MM.1S (cell line): ENCODE data around the gene ODC1.

ENCODE experiments used
- DNase-seq: peaks from one replicate; pipeline ENCODE4 v3.0.0-alpha.2; 2015
- H2AFZ ChIP-seq: fragments of 300-600 bp; sonication (generic); 2 replicates; pipeline ENCODE4 v1.6.0; 2016; ENCODE audit warnings: antibody characterized with exemption, low read length
- H3F3A ChIP-seq: fragments of 300-600 bp; sonication (generic); 2 replicates; pipeline ENCODE4 v1.6.1; 2016; ENCODE audit warnings: mild to moderate bottlenecking, antibody characterized with exemption, low read length, moderate library complexity, mixed read lengths; ENCODE audit not compliant: insufficient read depth
- H3K27ac ChIP-seq: fragments of 300-600 bp; sonication (generic); 2 replicates; pipeline ENCODE4 v1.5.1; 2016; ENCODE audit warnings: mild to moderate bottlenecking, low read length
- H3K27me3 ChIP-seq: fragments of 300-600 bp; sonication (generic); replicated peaks from 2 replicates; pipeline ENCODE4 v1.6.0; 2016; ENCODE audit warnings: low read length; ENCODE audit not compliant: insufficient read depth
- H3K36me3 ChIP-seq: fragments of 300-600 bp; sonication (generic); replicated peaks from 2 replicates; pipeline ENCODE4 v1.6.1; 2016; ENCODE audit warnings: mild to moderate bottlenecking, low read length, mixed read lengths; ENCODE audit not compliant: insufficient read depth
- H3K4me1 ChIP-seq: fragments of 300-600 bp; sonication (generic); 2 replicates; pipeline ENCODE4 v1.6.1; 2016; ENCODE audit warnings: low read length, mixed read lengths
- H3K4me2 ChIP-seq: fragments of 300-600 bp; sonication (generic); 2 replicates; pipeline ENCODE4 v1.6.0; 2016; ENCODE audit warnings: low read depth, low read length
- H3K4me3 ChIP-seq: fragments of 300-600 bp; sonication (generic); 2 replicates; pipeline ENCODE4 v1.5.1; 2016; ENCODE audit warnings: low read length, mixed read lengths
- H3K79me2 ChIP-seq: fragments of 300-600 bp; sonication (generic); 2 replicates; pipeline ENCODE4 v1.6.1; 2016; ENCODE audit warnings: mixed run types, low read length, mixed read lengths
- H3K9ac ChIP-seq: fragments of 300-600 bp; sonication (generic); 2 replicates; pipeline ENCODE4 v1.6.1; 2016; ENCODE audit warnings: low read length, mixed read lengths
- H3K9me2 ChIP-seq: fragments of 300-600 bp; sonication (generic); replicated peaks from 2 replicates; pipeline ENCODE4 v1.6.1; 2016; ENCODE audit warnings: mild to moderate bottlenecking, low read length, mixed read lengths; ENCODE audit not compliant: insufficient read depth
- H3K9me3 ChIP-seq: fragments of 300-600 bp; sonication (generic); replicated peaks from 2 replicates; pipeline ENCODE4 v1.6.1; 2016; ENCODE audit warnings: mild to moderate bottlenecking, low read length, mixed read lengths; ENCODE audit not compliant: insufficient read depth
- H4K20me1 ChIP-seq: fragments of 300-600 bp; sonication (generic); 2 replicates; pipeline ENCODE4 v1.6.1; 2016; ENCODE audit warnings: mild to moderate bottlenecking, low read length, moderate library complexity, mixed read lengths; ENCODE audit not compliant: insufficient read depth
- CTCF ChIP-seq: fragments of 300-600 bp; sonication (generic); IDR thresholded peaks from 2 replicates; pipeline ENCODE4 v1.5.1; 2016; ENCODE audit warnings: antibody characterized with exemption, low read length, mixed read lengths
- EZH2 ChIP-seq: fragments of 300-600 bp; sonication (generic); optimal IDR thresholded peaks from 2 replicates; pipeline ENCODE3; 2017; ENCODE audit warnings: low read depth, mild to moderate bottlenecking, antibody characterized with exemption, low read length, mixed read lengths
- EZH2phosphoT487 ChIP-seq: fragments of 300-600 bp; sonication (generic); IDR thresholded peaks from 2 replicates; pipeline ENCODE4 v1.6.1; 2018; ENCODE audit warnings: antibody characterized with exemption, low read length

The ODC1 gene

GRCh38 chr2:10399358-10399757 lies 48.8 kb downstream of the ODC1 start:
- Histone ChIP-seq H3K27me3 (no peaks in the 10 kb centered on the region), H3K9me2 (no peaks in the 10 kb centered on the region), H3K4me2 (no peak overlapping the region), H3K27ac (no peak overlapping the region), H4K20me1 (no peaks in the 10 kb centered on the region), H3K4me3 (no peak overlapping the region), H3K36me3 (no peaks in the 10 kb centered on the region), H2AFZ (no peak overlapping the region), H3F3A (no peaks in the 10 kb centered on the region), H3K9ac (no peak overlapping the region), H3K9me3 (no peaks in the 10 kb centered on the region), H3K4me1 (peaks cover 28% of the 10 kb centered on the region), H3K79me2 (peaks cover 62% of the 10 kb centered on the region)
- TF ChIP-seq EZH2 (no peak), CTCF (no peak), EZH2phosphoT487 (no peak)
- no peak for DNase-seq

- Histone ChIP-seq H3K4me2 (no peak overlapping the region), H3K9me2 (no peaks in the 10 kb centered on the region), H3K4me1 (peaks cover 28% of the 10 kb centered on the region), H3K27me3 (no peaks in the 10 kb centered on the region), H3K9ac (no peak overlapping the region), H3K27ac (no peak overlapping the region), H3K79me2 (peaks cover 62% of the 10 kb centered on the region), H3K36me3 (no peaks in the 10 kb centered on the region), H2AFZ (no peak overlapping the region), H4K20me1 (no peaks in the 10 kb centered on the region), H3K9me3 (no peaks in the 10 kb centered on the region), H3K4me3 (no peak overlapping the region), H3F3A (no peaks in the 10 kb centered on the region)
- no peak for TF ChIP-seq EZH2phosphoT487
- TF ChIP-seq CTCF: no peak
- TF ChIP-seq EZH2: no peak
- no peak for DNase-seq
Observed at GRCh38 chr2:10398496-10398895, 49.6 kb downstream of the ODC1 start.

GRCh38 chr2:10397878-10398277 lies 50.2 kb downstream of the ODC1 start:
- H4K20me1 ChIP-seq: no peaks in the 10 kb centered on the region
- peaks cover 68% of the 10 kb centered on the region for H3K79me2 ChIP-seq

More at GRCh38 chr2:10397878-10398277, 50.2 kb downstream of the ODC1 start:
- Histone ChIP-seq H3K4me3 (no peak overlapping the region), H3K9me3 (no peaks in the 10 kb centered on the region), H3K27ac (no peak overlapping the region), H2AFZ (no peak overlapping the region), H3K27me3 (no peaks in the 10 kb centered on the region), H3K4me2 (no peak overlapping the region), H3K9me2 (no peaks in the 10 kb centered on the region), H3K4me1 (peaks cover 28% of the 10 kb centered on the region), H3K9ac (no peak overlapping the region), H3K36me3 (no peaks in the 10 kb centered on the region), H3F3A (no peaks in the 10 kb centered on the region)
- TF ChIP-seq EZH2phosphoT487 (no peak), EZH2 (no peak), CTCF (no peak)
- DNase-seq: no peak
